Stimulated activated CD4-positive, alpha-beta T cell treated with anti-CD3 and anti-CD28 coated beads, Interleukin-1b, Interleukin-23, amount 100 ng/mL, for 4 hours (primary cell): ENCODE measurements around the gene ACTG1.

Experiments used
- DNase-seq, 2 donors: peaks; one replicate each; pipeline ENCODE4 v3.0.0-alpha.2; 2020; ENCODE audit warnings: low read depth in 2 of 2

Gene ACTG1

GRCh38 chr17:81464586-81464985 is 48.0 kb downstream of the ACTG1 start:
- DNase-seq: no peak

GRCh38 chr17:81463506-81463905 is 49.1 kb downstream of the ACTG1 start:
- DNase-seq: no peak

GRCh38 chr17:81462506-81463125 is 50.0 kb downstream of the ACTG1 start:
- DNase-seq: no peak

GRCh38 chr17:81461607-81462500 is 50.7 kb downstream of the ACTG1 start:
- DNase-seq: no peak

GRCh38 chr17:81460856-81461460 is 51.6 kb downstream of the ACTG1 start:
- no peak for DNase-seq
